Measurements from ENCODE around the gene TTLL6. TPM values are rescaled to one million over a fixed set of nuclear protein-coding genes. Genes with fewer than 3 reads are reported as not detected.
"Not testable (repeated sequence)": the region's sequence is repeated elsewhere in the genome, so short reads cannot be mapped to it uniquely, and the experiment has no call there.

The TTLL6 gene
- total RNA-seq, 2 donors from 2014 or later, result 0.49 to 2.1 TPM

DNA sequence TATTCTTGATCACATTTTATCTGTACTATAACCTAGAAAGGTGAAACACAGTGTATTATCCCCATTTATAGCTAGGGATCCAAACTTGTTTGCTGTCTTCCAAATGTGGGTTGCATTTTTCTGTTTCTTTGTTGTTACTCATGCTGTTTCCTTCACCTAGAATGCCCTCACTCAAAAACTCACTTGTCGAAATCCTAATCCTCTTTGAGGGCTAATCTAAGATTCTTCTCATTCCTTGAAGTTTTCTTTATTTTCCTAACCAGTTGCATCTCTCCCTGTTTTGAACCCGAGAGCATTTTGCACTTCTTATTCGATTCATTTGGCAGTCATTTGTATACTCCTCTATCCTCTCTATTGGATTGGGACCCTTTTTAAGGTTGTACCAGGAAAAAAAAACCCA, 23.4 kb upstream of the TTLL6 start:
- no peaks in the 10 kb centered on the region for H3K27me3 Mint-ChIP-seq (ENCODE audit: insufficient read depth)
- no peak overlapping the region for H3K27ac Mint-ChIP-seq
- Histone ChIP-seq H3K4me1 (ENCODE audit: control insufficient read depth, insufficient read depth, low read length) (peaks cover 7% of the 10 kb centered on the region), H3K9ac (ENCODE audit: extremely low read depth, low read length, poor library complexity, severe bottlenecking) (peak overlapping the region; percentile 7), H3K27ac (ENCODE audit: low read depth, low read length) (no peak overlapping the region), H3K9me3 (ENCODE audit: control insufficient read depth, low read length) (no peaks in the 10 kb centered on the region), H3K36me3 (ENCODE audit: control insufficient read depth, insufficient read depth, low read length) (peaks cover 5% of the 10 kb centered on the region), H3K4me3 (ENCODE audit: low read length) (peak overlapping the region; percentile 25), H3K27me3 (ENCODE audit: control insufficient read depth, insufficient read depth, low read length, poor library complexity, severe bottlenecking) (no peaks in the 10 kb centered on the region)
- 65 to 66% methylated on average over 3 of the region's 3 CpGs for WGBS, 2 experiments (ENCODE audit: insufficient coverage in 1 of 2, insufficient read length in 1 of 2)
- H3K9me3 Mint-ChIP-seq, result no peaks in the 10 kb centered on the region
- H3K4me1 Mint-ChIP-seq, result peaks cover 29% of the 10 kb centered on the region
- no peak overlapping the region for H3K4me3 Mint-ChIP-seq
- TF ChIP-seq, protein P1, sequence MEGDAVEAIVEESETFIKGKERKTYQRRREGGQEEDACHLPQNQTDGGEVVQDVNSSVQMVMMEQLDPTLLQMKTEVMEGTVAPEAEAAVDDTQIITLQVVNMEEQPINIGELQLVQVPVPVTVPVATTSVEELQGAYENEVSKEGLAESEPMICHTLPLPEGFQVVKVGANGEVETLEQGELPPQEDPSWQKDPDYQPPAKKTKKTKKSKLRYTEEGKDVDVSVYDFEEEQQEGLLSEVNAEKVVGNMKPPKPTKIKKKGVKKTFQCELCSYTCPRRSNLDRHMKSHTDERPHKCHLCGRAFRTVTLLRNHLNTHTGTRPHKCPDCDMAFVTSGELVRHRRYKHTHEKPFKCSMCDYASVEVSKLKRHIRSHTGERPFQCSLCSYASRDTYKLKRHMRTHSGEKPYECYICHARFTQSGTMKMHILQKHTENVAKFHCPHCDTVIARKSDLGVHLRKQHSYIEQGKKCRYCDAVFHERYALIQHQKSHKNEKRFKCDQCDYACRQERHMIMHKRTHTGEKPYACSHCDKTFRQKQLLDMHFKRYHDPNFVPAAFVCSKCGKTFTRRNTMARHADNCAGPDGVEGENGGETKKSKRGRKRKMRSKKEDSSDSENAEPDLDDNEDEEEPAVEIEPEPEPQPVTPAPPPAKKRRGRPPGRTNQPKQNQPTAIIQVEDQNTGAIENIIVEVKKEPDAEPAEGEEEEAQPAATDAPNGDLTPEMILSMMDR (conservative IDR thresholded peaks at IDR 0.05), result no peak
- peaks cover 14% of the 10 kb centered on the region for H3K36me3 Mint-ChIP-seq (ENCODE audit: low read depth)
- DNase-seq, result no peak

DNA sequence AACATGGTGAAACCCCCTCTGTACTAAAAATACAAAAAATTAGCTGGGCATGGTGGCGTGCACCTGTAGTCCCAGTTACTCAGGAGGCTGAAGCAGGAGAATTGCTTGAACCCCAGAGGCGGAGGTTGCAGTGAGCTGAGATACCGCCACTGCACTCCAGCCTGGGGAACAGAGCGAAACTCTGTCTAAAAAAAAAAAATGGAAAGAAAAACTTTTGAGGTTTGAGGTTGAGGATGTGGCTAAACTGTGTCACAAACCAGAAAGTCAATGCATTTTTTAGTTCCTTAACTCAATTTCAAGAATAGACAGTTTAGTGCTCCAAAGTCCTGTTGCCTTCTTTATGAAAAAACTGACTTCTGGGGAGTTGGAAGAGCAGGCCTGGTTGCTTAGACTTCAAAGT, 20.4 kb upstream of the TTLL6 start:
- WGBS, 2 experiments (ENCODE audit: insufficient coverage in 1 of 2, insufficient read length in 1 of 2), result 95% methylated on average over 4 of the region's 4 CpGs
- H3K27me3 Mint-ChIP-seq (ENCODE audit: insufficient read depth); DNase-seq; H3K27ac ChIP-seq (ENCODE audit: low read depth, low read length); H3K4me3 ChIP-seq (ENCODE audit: low read length); H3K9me3 Mint-ChIP-seq; H3K36me3 Mint-ChIP-seq (ENCODE audit: low read depth); H3K27me3 ChIP-seq (ENCODE audit: control insufficient read depth, insufficient read depth, low read length, poor library complexity, severe bottlenecking); H3K9me3 ChIP-seq (ENCODE audit: control insufficient read depth, low read length); H3K9ac ChIP-seq (ENCODE audit: extremely low read depth, low read length, poor library complexity, severe bottlenecking); H3K4me3 Mint-ChIP-seq; H3K36me3 ChIP-seq (ENCODE audit: control insufficient read depth, insufficient read depth, low read length); H3K27ac Mint-ChIP-seq: not testable (repeated sequence)
- H3K4me1 ChIP-seq (ENCODE audit: control insufficient read depth, insufficient read depth, low read length), result peaks cover 12% of the 10 kb centered on the region
- H3K4me1 Mint-ChIP-seq, result peaks cover 37% of the 10 kb centered on the region

DNA sequence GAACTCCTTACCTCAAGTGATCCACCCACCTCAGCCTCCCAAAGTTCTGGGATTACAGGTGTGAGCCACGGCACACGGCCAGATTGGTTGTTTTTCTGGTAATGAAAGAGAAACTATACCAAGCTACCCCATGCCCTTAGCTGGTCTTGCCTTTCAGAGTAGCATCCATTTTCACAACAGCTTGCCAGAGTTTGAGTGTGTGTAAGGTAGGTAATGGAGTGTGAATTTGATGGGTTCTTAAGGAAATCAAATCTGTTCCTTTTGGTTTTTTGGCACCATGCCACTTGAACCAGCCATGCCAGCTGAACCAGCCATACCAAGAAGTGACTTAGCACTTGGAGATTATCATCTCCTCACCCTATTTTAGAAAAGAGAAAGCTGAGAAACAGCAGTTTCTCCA, 18.9 kb upstream of the TTLL6 start:
- Histone ChIP-seq H3K27ac (ENCODE audit: low read depth, low read length) (no peak overlapping the region), H3K4me1 (ENCODE audit: control insufficient read depth, insufficient read depth, low read length) (peaks cover 11% of the 10 kb centered on the region), H3K4me3 (ENCODE audit: low read length) (no peak overlapping the region), H3K27me3 (ENCODE audit: control insufficient read depth, insufficient read depth, low read length, poor library complexity, severe bottlenecking) (no peaks in the 10 kb centered on the region), H3K36me3 (ENCODE audit: control insufficient read depth, insufficient read depth, low read length) (no peaks in the 10 kb centered on the region), H3K9ac (ENCODE audit: extremely low read depth, low read length, poor library complexity, severe bottlenecking) (no peak overlapping the region), H3K9me3 (ENCODE audit: control insufficient read depth, low read length) (no peaks in the 10 kb centered on the region)
- H3K9me3 Mint-ChIP-seq, result no peaks in the 10 kb centered on the region
- H3K27me3 Mint-ChIP-seq (ENCODE audit: insufficient read depth), result peaks cover 3% of the 10 kb centered on the region
- H3K4me1 Mint-ChIP-seq, result peaks cover 34% of the 10 kb centered on the region
- H3K27ac Mint-ChIP-seq, result no peak overlapping the region
- H3K4me3 Mint-ChIP-seq, result no peak overlapping the region
- no peak for DNase-seq
- TF ChIP-seq, protein P1 (conservative IDR thresholded peaks at IDR 0.05), result no peak
- no peaks in the 10 kb centered on the region for H3K36me3 Mint-ChIP-seq (ENCODE audit: low read depth)
- WGBS, 2 experiments (ENCODE audit: insufficient coverage in 1 of 2, insufficient read length in 1 of 2), result 100% methylated on average over 2 of the region's 2 CpGs; no CpG with 5 or more reads in 1 of the 2 experiments

DNA sequence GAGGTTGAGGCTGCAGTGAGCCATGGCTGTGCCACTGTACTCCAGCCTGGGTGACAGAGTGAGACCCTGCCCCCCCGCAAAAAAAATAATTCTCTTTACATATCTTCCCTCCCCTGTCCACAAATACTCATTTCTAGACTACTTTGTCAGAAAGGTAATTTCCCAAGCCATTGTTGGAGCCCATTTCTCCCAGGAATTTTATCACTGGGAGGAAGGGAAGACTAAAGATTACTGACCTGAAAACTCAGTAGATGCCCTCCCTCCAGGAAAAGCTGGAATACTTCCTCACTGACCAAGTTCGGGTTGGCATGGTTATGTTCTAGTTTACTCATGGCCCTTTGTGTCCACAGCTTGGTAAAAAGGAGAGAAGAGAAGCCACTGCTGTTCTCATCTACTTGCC, 17.9 kb upstream of the TTLL6 start:
- Mint-ChIP-seq H3K9me3 (no peaks in the 10 kb centered on the region), H3K27ac (no peak overlapping the region), H3K27me3 (ENCODE audit: insufficient read depth) (peaks cover 3% of the 10 kb centered on the region), H3K36me3 (ENCODE audit: low read depth) (no peaks in the 10 kb centered on the region), H3K4me1 (peaks cover 25% of the 10 kb centered on the region), H3K4me3 (no peak overlapping the region)
- no peak overlapping the region for H3K4me3 ChIP-seq (ENCODE audit: low read length)
- DNase-seq, result no peak
- TF ChIP-seq, protein P1 (conservative IDR thresholded peaks at IDR 0.05), result no peak
- no peaks in the 10 kb centered on the region for H3K9me3 ChIP-seq (ENCODE audit: control insufficient read depth, low read length)
- no peak overlapping the region for H3K27ac ChIP-seq (ENCODE audit: low read depth, low read length)
- WGBS, 2 experiments (ENCODE audit: insufficient coverage in 1 of 2, insufficient read length in 1 of 2), result 85% methylated on average over 2 of the region's 2 CpGs; no CpG with 5 or more reads in 1 of the 2 experiments
- no peaks in the 10 kb centered on the region for H3K27me3 ChIP-seq (ENCODE audit: control insufficient read depth, insufficient read depth, low read length, poor library complexity, severe bottlenecking)
- no peak overlapping the region for H3K9ac ChIP-seq (ENCODE audit: extremely low read depth, low read length, poor library complexity, severe bottlenecking)
- H3K4me1 ChIP-seq (ENCODE audit: control insufficient read depth, insufficient read depth, low read length), result peaks cover 6% of the 10 kb centered on the region
- H3K36me3 ChIP-seq (ENCODE audit: control insufficient read depth, insufficient read depth, low read length), result no peaks in the 10 kb centered on the region

Data from endodermal cell (in vitro differentiated cells).